Urothelium cell line (cell line): Measurements from ENCODE around the gene GANAB.
A peak's percentile ranks its signal among the peaks of the same experiment; 100 is the strongest.
"Not testable (repeated sequence)": the region's sequence is repeated elsewhere in the genome, so short reads cannot be mapped to it uniquely, and the experiment has no call there.

Source experiments
- DNase-seq: peaks from one replicate; pipeline ENCODE4 v3.0.0; 2011; ENCODE audit warnings: low spot score, mixed read lengths
- FAIRE-seq: peaks from 2 replicates; lab custom pipeline; 2011; peaks lifted over from hg19 to GRCh38; lab: Jason Lieb, UNC

Gene GANAB

GRCh38 chr11:62627713-62628112 lies 18.7 kb downstream of the GANAB start:
- no peak for DNase-seq
- no peak for FAIRE-seq

GRCh38 chr11:62622476-62623089 lies 23.8 kb downstream of the GANAB start:
- DNase-seq (no peak), FAIRE-seq (no peak)

- no peak for FAIRE-seq
- peak; percentile 99 for DNase-seq
Observed at GRCh38 chr11:62621567-62622470, 24.6 kb downstream of the GANAB start, which contains the start of gene B3GAT3. B3GAT3 (minus strand) TSS chr11:62621986; CDS start chr11:62621947, 39 bp downstream.

- FAIRE-seq (no peak), DNase-seq (no peak)
Observed at GRCh38 chr11:62621027-62621566, 25.3 kb downstream of the GANAB start.

- FAIRE-seq, DNase-seq: not testable (repeated sequence)
Observed at GRCh38 chr11:62616957-62617356, 29.5 kb downstream of the GANAB start.

GRCh38 chr11:62615521-62615920 lies 30.9 kb downstream of the GANAB start:
- no peak for DNase-seq
- no peak for FAIRE-seq

GRCh38 chr11:62614275-62614674 lies 32.1 kb downstream of the GANAB start:
- FAIRE-seq (no peak), DNase-seq (peak; percentile 33)

GRCh38 chr11:62613291-62613778 lies 33.1 kb downstream of the GANAB start:
- DNase-seq (no peak), FAIRE-seq (no peak)

- DNase-seq (peak; percentile 90), FAIRE-seq (no peak)
Observed at GRCh38 chr11:62612366-62613290, 33.8 kb downstream of the GANAB start, which contains the start of the genes EML3 and ROM1. EML3 (minus strand) TSS chr11:62612775; CDS start chr11:62612457, 318 bp downstream. ROM1 (plus strand) TSS chr11:62613257; CDS start chr11:62613282, 25 bp downstream.

- DNase-seq = peak; percentile 47
- no peak for FAIRE-seq
Observed at GRCh38 chr11:62611705-62612365, 34.6 kb downstream of the GANAB start.

GRCh38 chr11:62610814-62611704 lies 35.4 kb downstream of the GANAB start:
- FAIRE-seq (no peak), DNase-seq (no peak)

GRCh38 chr11:62610403-62610802 lies 36.0 kb downstream of the GANAB start:
- no peak for DNase-seq
- no peak for FAIRE-seq

- DNase-seq (no peak), FAIRE-seq (no peak)
Observed at GRCh38 chr11:62608776-62609175, 37.6 kb downstream of the GANAB start.

GRCh38 chr11:62607714-62608113 lies 38.7 kb downstream of the GANAB start:
- no peak for FAIRE-seq
- DNase-seq = no peak

GRCh38 chr11:62605902-62606301 lies 40.5 kb downstream of the GANAB start:
- FAIRE-seq (no peak), DNase-seq (no peak)

- no peak for DNase-seq
- no peak for FAIRE-seq
Observed at GRCh38 chr11:62605467-62605866, 40.9 kb downstream of the GANAB start.

- DNase-seq (no peak), FAIRE-seq (no peak)
Observed at GRCh38 chr11:62604460-62605120, 41.8 kb downstream of the GANAB start.

GRCh38 chr11:62603776-62604299 lies 42.6 kb downstream of the GANAB start:
- DNase-seq (no peak), FAIRE-seq (no peak)
